CD4-positive, alpha-beta T cell (primary cell): ENCODE measurements around the gene SF3A2. TPM values are rescaled to one million over a fixed set of nuclear protein-coding genes. Genes with fewer than 3 reads are reported as not detected.
"Not testable (repeated sequence)": the region's sequence is repeated elsewhere in the genome, so short reads cannot be mapped to it uniquely, and the experiment has no call there.

ENCODE experiments used
- ATAC-seq: fragments of 200-7000 bp; cut with Tn5 transposase; one replicate; pipeline ENCODE4 v1.10.0; 2022; ENCODE audit warnings: mild to moderate bottlenecking; ENCODE audit not compliant: poor library complexity
- CTCF ChIA-PET: fragments of 350-600 bp; sonication (Branson Sonifier 250); formaldehyde crosslinking; loops from one replicate; lab custom pipeline; 2021; ENCODE audit warnings: antibody characterized with exemption, inconsistent platforms; lab: Charles Lee
- POLR2A ChIA-PET: fragments of 350-600 bp; sonication (Branson Sonifier 250); formaldehyde crosslinking; loops from one replicate; lab custom pipeline; 2021; ENCODE audit warnings: antibody characterized with exemption, inconsistent platforms; lab: Charles Lee
- DNase-seq, 14 experiments: peaks; one replicate each; pipeline ENCODE4 v3.0.0-alpha.2; 2013 to 2020; ENCODE audit warnings: mixed read lengths in 2 of 14
- H3K27ac ChIP-seq, 2 donors: one replicate each; pipeline versions ENCODE4 v1.5.1 to v1.7.0; 2013; ENCODE audit warnings: low read length in 2 of 2, low read depth in 1 of 2, mild to moderate bottlenecking in 1 of 2
- H3K27me3 ChIP-seq, 2 experiments: 1 replicate in 1 of 2; 2 replicates in 1 of 2; pipeline versions ENCODE4 v1.6.1 to v1.7.0; 2013; ENCODE audit warnings: low read length in 2 of 2, control low read depth in 1 of 2, mild to moderate bottlenecking in 1 of 2, moderate library complexity in 1 of 2; ENCODE audit not compliant: insufficient read depth in 2 of 2, control insufficient read depth in 1 of 2
- H3K36me3 ChIP-seq: one replicate; pipeline ENCODE4 v1.6.1; 2013; ENCODE audit warnings: low read length, control low read depth; ENCODE audit not compliant: insufficient read depth
- H3K4me1 ChIP-seq: one replicate; pipeline ENCODE4 v1.6.1; 2013; ENCODE audit warnings: low read length, control low read depth; ENCODE audit not compliant: insufficient read depth
- H3K4me3 ChIP-seq: one replicate; pipeline ENCODE4 v1.5.1; 2013; ENCODE audit warnings: mild to moderate bottlenecking, low read length, moderate library complexity
- H3K9me3 ChIP-seq, 2 experiments: 1 replicate in 1 of 2; 2 replicates in 1 of 2; pipeline versions ENCODE4 v1.6.1 to v1.7.0; 2013; ENCODE audit warnings: low read length in 2 of 2, mild to moderate bottlenecking in 2 of 2, control low read depth in 1 of 2, moderate library complexity in 1 of 2; ENCODE audit not compliant: control insufficient read depth in 1 of 2, insufficient read depth in 1 of 2
- H3K27ac Mint-ChIP-seq: one replicate; pipeline ENCODE4 v1.8.0; 2020; ENCODE audit warnings: mixed read lengths
- H3K27me3 Mint-ChIP-seq: one replicate; pipeline ENCODE4 v1.8.0; 2021; ENCODE audit warnings: mixed read lengths
- H3K36me3 Mint-ChIP-seq: one replicate; pipeline ENCODE4 v1.8.0; 2021; ENCODE audit warnings: low read depth, mixed read lengths
- H3K4me1 Mint-ChIP-seq: one replicate; pipeline ENCODE4 v1.8.0; 2021; ENCODE audit warnings: low read depth, mixed read lengths
- H3K4me3 Mint-ChIP-seq: one replicate; pipeline ENCODE4 v1.8.0; 2020; ENCODE audit warnings: mild to moderate bottlenecking, mixed read lengths
- H3K9me3 Mint-ChIP-seq: one replicate; pipeline ENCODE4 v1.8.0; 2020; ENCODE audit warnings: mixed read lengths
- intact Hi-C, 2 experiments: fragments of 100-400 bp; cut with DNase I in 1 of 2; cut with micrococcal nuclease in 1 of 2; formaldehyde crosslinking; loops; one replicate each; pipeline versions ENCODE4 v1.15.1 to v1.9.0; 2023 to 2025; cut with DNase I, micrococcal nuclease
- total RNA-seq, 174 experiments: library from RNA in 2 of 174; stranded (reverse) in 2 of 174; gene quantifications; one replicate each; pipeline ENCODE4 v1.2.3 and lab custom pipeline; 2021 to 2026
- TF ChIP-seq, protein P1 (sequence below): fragments of 200-600 bp; IDR thresholded peaks from one replicate; pipeline ENCODE4 v1.8.0; 2022; ENCODE audit warnings: antibody characterized with exemption, mild to moderate bottlenecking

Gene SF3A2
- total RNA-seq, 2 experiments from 2014 or later = 186 to 194 TPM

GRCh38 chr19:2198317-2198716, 38.3 kb upstream of the SF3A2 start:
- Mint-ChIP-seq H3K9me3 (no peaks in the 10 kb centered on the region), H3K4me3 (no peak overlapping the region), H3K36me3 (peaks cover 16% of the 10 kb centered on the region), H3K27ac (no peak overlapping the region), H3K4me1 (no peaks in the 10 kb centered on the region), H3K27me3 (no peaks in the 10 kb centered on the region)
- DNase-seq = no peak
- no peak overlapping the region for H3K4me3 ChIP-seq
- no peaks in the 10 kb centered on the region for H3K4me1 ChIP-seq
- TF ChIP-seq, protein P1, sequence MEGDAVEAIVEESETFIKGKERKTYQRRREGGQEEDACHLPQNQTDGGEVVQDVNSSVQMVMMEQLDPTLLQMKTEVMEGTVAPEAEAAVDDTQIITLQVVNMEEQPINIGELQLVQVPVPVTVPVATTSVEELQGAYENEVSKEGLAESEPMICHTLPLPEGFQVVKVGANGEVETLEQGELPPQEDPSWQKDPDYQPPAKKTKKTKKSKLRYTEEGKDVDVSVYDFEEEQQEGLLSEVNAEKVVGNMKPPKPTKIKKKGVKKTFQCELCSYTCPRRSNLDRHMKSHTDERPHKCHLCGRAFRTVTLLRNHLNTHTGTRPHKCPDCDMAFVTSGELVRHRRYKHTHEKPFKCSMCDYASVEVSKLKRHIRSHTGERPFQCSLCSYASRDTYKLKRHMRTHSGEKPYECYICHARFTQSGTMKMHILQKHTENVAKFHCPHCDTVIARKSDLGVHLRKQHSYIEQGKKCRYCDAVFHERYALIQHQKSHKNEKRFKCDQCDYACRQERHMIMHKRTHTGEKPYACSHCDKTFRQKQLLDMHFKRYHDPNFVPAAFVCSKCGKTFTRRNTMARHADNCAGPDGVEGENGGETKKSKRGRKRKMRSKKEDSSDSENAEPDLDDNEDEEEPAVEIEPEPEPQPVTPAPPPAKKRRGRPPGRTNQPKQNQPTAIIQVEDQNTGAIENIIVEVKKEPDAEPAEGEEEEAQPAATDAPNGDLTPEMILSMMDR = no peak
- no peaks in the 10 kb centered on the region for H3K27me3 ChIP-seq
- ChIA-PET POLR2A (no interaction called here), CTCF (no interaction called here)
- no peak for ATAC-seq
- peaks cover 39% of the 10 kb centered on the region for H3K36me3 ChIP-seq
- intact Hi-C loops = no loop called here
- no peaks in the 10 kb centered on the region for H3K9me3 ChIP-seq
- H3K27ac ChIP-seq = no peak overlapping the region

- TF ChIP-seq, protein P1 = no peak
- H3K36me3 Mint-ChIP-seq = peaks cover 19% of the 10 kb centered on the region
- CTCF ChIA-PET = no interaction called here
- H3K27ac Mint-ChIP-seq = no peak overlapping the region
- no peaks in the 10 kb centered on the region for H3K4me1 Mint-ChIP-seq
- DNase-seq (no peak), ATAC-seq (no peak)
- no peak overlapping the region for H3K4me3 ChIP-seq
- intact Hi-C loops = no loop called here
- no peaks in the 10 kb centered on the region for H3K9me3 ChIP-seq
- POLR2A ChIA-PET = no interaction called here
- H3K27me3 ChIP-seq = no peaks in the 10 kb centered on the region
- no peak overlapping the region for H3K4me3 Mint-ChIP-seq
- no peak overlapping the region for H3K27ac ChIP-seq
- H3K27me3 Mint-ChIP-seq = no peaks in the 10 kb centered on the region
- H3K4me1 ChIP-seq = no peaks in the 10 kb centered on the region
- H3K9me3 Mint-ChIP-seq = no peaks in the 10 kb centered on the region
- H3K36me3 ChIP-seq = peaks cover 37% of the 10 kb centered on the region
Observed at GRCh38 chr19:2199215-2199614, 37.4 kb upstream of the SF3A2 start.

DNA sequence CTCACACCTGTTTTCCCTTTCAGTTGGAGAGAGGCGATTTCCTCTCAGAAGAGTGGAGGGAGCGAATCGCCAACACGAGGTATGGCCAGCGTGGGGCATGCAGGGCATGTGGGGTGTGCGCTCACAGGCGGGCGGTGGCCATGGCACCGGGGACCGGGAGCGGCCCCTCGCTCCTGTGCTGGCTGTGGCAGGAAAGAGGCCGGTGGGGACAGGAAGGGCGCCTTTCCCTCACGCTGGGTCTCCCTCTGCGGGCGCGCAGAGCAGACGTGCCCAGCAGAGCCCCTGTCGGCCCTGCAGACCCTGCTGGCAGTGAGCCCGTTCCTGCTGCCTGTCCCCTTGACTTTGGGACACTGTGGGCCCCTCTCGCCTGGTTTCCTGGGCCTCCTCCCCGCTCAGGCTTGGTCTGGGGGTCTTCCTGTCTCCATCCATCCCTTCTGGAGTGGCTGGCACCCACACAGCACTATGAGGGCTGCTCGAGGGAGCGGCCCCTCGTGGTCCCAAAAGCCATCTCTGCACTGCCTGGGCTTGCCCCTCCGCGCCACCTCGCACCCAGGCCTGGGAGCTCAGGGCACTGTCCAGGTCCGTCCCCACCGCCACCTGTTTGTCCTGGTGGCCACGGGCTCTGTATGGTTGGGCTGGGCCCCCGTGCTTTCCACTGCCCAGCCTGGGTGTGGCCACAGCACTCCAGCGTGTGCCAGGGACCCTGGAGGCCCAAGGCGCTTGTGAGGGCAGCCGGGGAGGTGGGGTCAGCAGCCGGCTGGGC, 36.6 kb upstream of the SF3A2 start:
- ATAC-seq (no peak), DNase-seq (no peak)
- ChIA-PET POLR2A (no interaction called here), CTCF (no interaction called here)
- no peak overlapping the region for H3K27ac ChIP-seq
- intact Hi-C loops = no loop called here
- no peaks in the 10 kb centered on the region for H3K4me1 ChIP-seq
- H3K9me3 Mint-ChIP-seq = no peaks in the 10 kb centered on the region
- no peak overlapping the region for H3K4me3 ChIP-seq
- peaks cover 22% of the 10 kb centered on the region for H3K36me3 Mint-ChIP-seq
- H3K4me3 Mint-ChIP-seq = no peak overlapping the region
- H3K36me3 ChIP-seq = peaks cover 32% of the 10 kb centered on the region
- no peak overlapping the region for H3K27ac Mint-ChIP-seq
- H3K27me3 ChIP-seq = no peaks in the 10 kb centered on the region
- TF ChIP-seq, protein P1 = no peak
- no peaks in the 10 kb centered on the region for H3K4me1 Mint-ChIP-seq
- H3K27me3 Mint-ChIP-seq = no peaks in the 10 kb centered on the region
- H3K9me3 ChIP-seq = no peaks in the 10 kb centered on the region

GRCh38 chr19:2200624-2201294, 35.9 kb upstream of the SF3A2 start:
- H3K9me3 Mint-ChIP-seq, H3K4me1 Mint-ChIP-seq, CTCF ChIA-PET, H3K9me3 ChIP-seq, H3K27ac Mint-ChIP-seq, H3K27ac ChIP-seq, ATAC-seq, H3K27me3 ChIP-seq, DNase-seq, POLR2A ChIA-PET, H3K4me1 ChIP-seq, H3K4me3 Mint-ChIP-seq, H3K4me3 ChIP-seq, intact Hi-C loops, H3K27me3 Mint-ChIP-seq: not testable (repeated sequence)
- peaks cover 23% of the 10 kb centered on the region for H3K36me3 Mint-ChIP-seq
- H3K36me3 ChIP-seq = peaks cover 25% of the 10 kb centered on the region
